ENCODE results near the gene GRXCR1. TPM values are rescaled to one million over a fixed set of nuclear protein-coding genes. Genes with fewer than 3 reads are reported as not detected.

GRXCR1 gene
- total RNA-seq, 4 donors from 2014 or later: not detected

- Histone ChIP-seq H3K9me3 (no peaks in the 10 kb centered on the region), H3K36me3 (no peaks in the 10 kb centered on the region), H3K4me3 (no peak overlapping the region), H3K27me3 (no peaks in the 10 kb centered on the region), H3K4me1 (no peaks in the 10 kb centered on the region), H3K27ac (no peak overlapping the region)
- in situ Hi-C loops (cut with MboI; ENCODE audit: low sequenced_read_pairs in 4 of 4) (loop anchor here in 1 of 4 donors (5.0 kb wide), 1 partner anchor 283 kb away; no protein-coding TSS in a partner anchor), intact Hi-C loops (cut with DNase I; ENCODE audit: low total_unique reads) (no loop called here)
- no peak for TF ChIP-seq CTCF (IDR thresholded peaks at IDR 0.05 in 4 of 5, conservative IDR thresholded peaks at IDR 0.05 in 1 of 5)
- no peak for TF ChIP-seq POLR2A (IDR thresholded peaks at IDR 0.05)
- ATAC-seq: no peak
- DNase-seq: no peak
These were observed 36.7 kb upstream of the GRXCR1 start for GRCh38 chr4:42855779-42856178.

- peak in 1 of 2 donors; percentile 23 for DNase-seq
- ATAC-seq: peak in 1 of 2 donors; percentile 45
These were observed 26.8 kb upstream of the GRXCR1 start for GRCh38 chr4:42865572-42866189.

GRCh38 chr4:42871261-42871660 is 21.3 kb upstream of the GRXCR1 start:
- DNase-seq (no peak), ATAC-seq (no peak)
- peaks cover 7 to 14% of the 10 kb centered on the region in 2 donors for H3K4me1 ChIP-seq
- no peaks in the 10 kb centered on the region for H3K36me3 ChIP-seq
- in situ Hi-C loops (cut with MboI; ENCODE audit: low sequenced_read_pairs in 4 of 4): no loop called here
- H3K27ac ChIP-seq: no peak overlapping the region
- intact Hi-C loops (cut with DNase I; ENCODE audit: low total_unique reads): no loop called here
- H3K9me3 ChIP-seq: no peaks in the 10 kb centered on the region
- no peak overlapping the region for H3K4me3 ChIP-seq
- TF ChIP-seq CTCF (IDR thresholded peaks at IDR 0.05 in 4 of 5, conservative IDR thresholded peaks at IDR 0.05 in 1 of 5) (no peak), POLR2A (IDR thresholded peaks at IDR 0.05) (no peak)
- H3K27me3 ChIP-seq: no peaks in the 10 kb centered on the region

More at GRCh38 chr4:42865572-42866189, 26.8 kb upstream of the GRXCR1 start:
- peak; percentile 59 to 80 (median 65) for TF ChIP-seq CTCF (IDR thresholded peaks at IDR 0.05 in 4 of 5, conservative IDR thresholded peaks at IDR 0.05 in 1 of 5)
- TF ChIP-seq POLR2A (IDR thresholded peaks at IDR 0.05): no peak
- Histone ChIP-seq H3K4me3 (no peak overlapping the region), H3K9me3 (no peaks in the 10 kb centered on the region), H3K4me1 (no peaks in the 10 kb centered on the region), H3K27me3 (no peaks in the 10 kb centered on the region), H3K27ac (no peak overlapping the region), H3K36me3 (no peaks in the 10 kb centered on the region)
- in situ Hi-C loops (cut with MboI; ENCODE audit: low sequenced_read_pairs in 4 of 4) (loop anchor here in 2 of 4 donors (10.0 kb wide), 2 partner anchors 301 to 581 kb away; no protein-coding TSS in a partner anchor), intact Hi-C loops (cut with DNase I; ENCODE audit: low total_unique reads) (loop anchor here (1.0 kb wide), 1 partner anchor 297 kb away; no protein-coding TSS in a partner anchor)

- Histone ChIP-seq H3K27ac (no peak overlapping the region), H3K4me1 (peaks cover 7 to 14% of the 10 kb centered on the region in 2 donors), H3K27me3 (no peaks in the 10 kb centered on the region), H3K4me3 (no peak overlapping the region), H3K9me3 (no peaks in the 10 kb centered on the region), H3K36me3 (no peaks in the 10 kb centered on the region)
- in situ Hi-C loops (cut with MboI; ENCODE audit: low sequenced_read_pairs in 4 of 4): no loop called here
- DNase-seq: no peak
- no peak for TF ChIP-seq CTCF (IDR thresholded peaks at IDR 0.05 in 4 of 5, conservative IDR thresholded peaks at IDR 0.05 in 1 of 5)
- ATAC-seq: no peak
- intact Hi-C loops (cut with DNase I; ENCODE audit: low total_unique reads): no loop called here
These were observed 20.7 kb upstream of the GRXCR1 start for GRCh38 chr4:42871671-42872290.
